HG03460 (cell line): ENCODE measurements around the gene GLI3.
A peak's percentile ranks its signal among the peaks of the same experiment; 100 is the strongest.

Experiments
- ATAC-seq: cut with Tn5 transposase; IDR thresholded peaks from one replicate; pipeline ENCODE4 v1.9.1; 2021; ENCODE audit not compliant: unreplicated experiment

GLI3 gene

GRCh38 chr7:42236266-42236975 is 588 bp downstream of the GLI3 start:
- ATAC-seq, result no peak

- no peak for ATAC-seq
These were observed 1.3 kb downstream of the GLI3 start for GRCh38 chr7:42235741-42236161.

GRCh38 chr7:42234736-42235135 is 2.3 kb downstream of the GLI3 start:
- ATAC-seq, result no peak

GRCh38 chr7:42233695-42234331 is 3.2 kb downstream of the GLI3 start:
- no peak for ATAC-seq

- ATAC-seq, result no peak
These were observed 3.8 kb downstream of the GLI3 start for GRCh38 chr7:42233171-42233570.

- ATAC-seq, result no peak
These were observed 4.7 kb downstream of the GLI3 start for GRCh38 chr7:42232275-42232674.

- ATAC-seq, result no peak
These were observed 5.8 kb downstream of the GLI3 start for GRCh38 chr7:42231043-42231787.

GRCh38 chr7:42227936-42228591 is 8.9 kb downstream of the GLI3 start:
- no peak for ATAC-seq

GRCh38 chr7:42227541-42227935 is 9.5 kb downstream of the GLI3 start:
- peak; percentile 56 for ATAC-seq

GRCh38 chr7:42227021-42227420 is 10.0 kb downstream of the GLI3 start:
- ATAC-seq, result no peak

- no peak for ATAC-seq
These were observed 10.6 kb downstream of the GLI3 start for GRCh38 chr7:42226354-42226941.

GRCh38 chr7:42224391-42225003 is 12.5 kb downstream of the GLI3 start:
- no peak for ATAC-seq

- ATAC-seq, result no peak
These were observed 14.1 kb downstream of the GLI3 start for GRCh38 chr7:42222891-42223290.

- ATAC-seq, result no peak
These were observed 14.9 kb downstream of the GLI3 start for GRCh38 chr7:42222125-42222524.

GRCh38 chr7:42221304-42221703 is 15.7 kb downstream of the GLI3 start:
- no peak for ATAC-seq

- ATAC-seq, result no peak
These were observed 17.6 kb downstream of the GLI3 start for GRCh38 chr7:42219447-42219846.

- ATAC-seq, result no peak
These were observed 18.8 kb downstream of the GLI3 start for GRCh38 chr7:42218248-42218647.

- ATAC-seq, result no peak
These were observed 19.5 kb downstream of the GLI3 start for GRCh38 chr7:42217548-42217947.

- no peak for ATAC-seq
These were observed 20.0 kb downstream of the GLI3 start for GRCh38 chr7:42217053-42217452.

GRCh38 chr7:42214060-42214679 is 22.8 kb downstream of the GLI3 start:
- no peak for ATAC-seq
